ENCODE data around the gene CROCC2. TPM values are rescaled to one million over a fixed set of nuclear protein-coding genes. Genes with fewer than 3 reads are reported as not detected.
A peak's percentile ranks its signal among the peaks of the same experiment; 100 is the strongest.

The CROCC2 gene
- total RNA-seq, 1 donor from 2014 or later, result 0.49 TPM

DNA sequence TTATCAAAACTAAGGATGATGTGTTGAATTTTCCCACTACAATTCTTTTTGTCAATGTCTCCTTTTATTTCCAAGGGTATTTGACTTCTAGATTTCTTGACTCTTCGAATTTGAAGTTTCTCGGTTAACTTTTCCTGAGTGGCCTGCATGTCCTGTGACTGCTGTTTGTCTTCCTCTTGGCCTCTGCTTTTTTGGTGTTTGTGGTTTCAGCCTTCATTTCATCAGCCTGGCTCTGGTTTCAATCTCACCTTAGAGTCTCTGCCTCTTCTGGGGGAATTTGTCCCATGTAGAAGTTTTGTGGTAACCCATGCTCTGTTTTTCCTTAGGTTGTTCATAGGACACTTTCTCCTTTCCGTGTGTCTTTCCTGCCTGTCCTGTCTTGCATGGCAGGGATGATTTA lies 64.0 kb downstream of the CROCC2 start:
- no peaks in the 10 kb centered on the region for H3K27me3 ChIP-seq
- TF ChIP-seq POLR2AphosphoS5 (IDR thresholded peaks at IDR 0.05; ENCODE audit: insufficient read depth in 1 of 2, low read depth in 1 of 2) (no peak), POLR2A (IDR thresholded peaks at IDR 0.05) (no peak), CTCF (IDR thresholded peaks at IDR 0.05) (no peak)
- DNase-seq (ENCODE audit: extremely low spot score in 2 of 2), result no peak
- no peaks in the 10 kb centered on the region for H3K36me3 ChIP-seq
- no peak overlapping the region for H3K27ac ChIP-seq
- H3K4me1 ChIP-seq, result peaks cover 16% of the 10 kb centered on the region
- no peak overlapping the region for H3K4me3 ChIP-seq
- no peaks in the 10 kb centered on the region for H3K9me3 ChIP-seq
- intact Hi-C loops (cut with DNase I), result no loop called here

DNA sequence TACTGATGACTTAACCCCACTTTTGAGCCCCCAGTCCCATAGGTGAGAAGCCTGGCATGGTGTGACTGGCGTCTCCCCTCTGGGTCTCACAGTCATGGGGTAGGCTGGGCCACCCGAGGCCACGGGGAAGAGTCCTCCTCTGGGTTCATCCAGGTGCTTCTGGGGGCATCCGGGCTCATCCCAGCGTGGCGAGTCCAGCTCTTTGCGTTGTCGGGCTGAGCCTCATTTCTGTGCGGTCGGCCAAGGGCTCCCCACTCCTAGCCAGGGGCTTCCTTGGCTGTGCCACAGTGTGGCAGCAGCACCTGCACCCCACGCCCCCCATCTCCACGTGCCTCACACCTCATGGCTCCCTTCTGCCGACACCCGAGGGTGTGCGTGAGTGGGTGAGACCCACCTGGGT lies 64.7 kb downstream of the CROCC2 start:
- Histone ChIP-seq H3K4me1 (peaks cover 19% of the 10 kb centered on the region), H3K9me3 (no peaks in the 10 kb centered on the region), H3K4me3 (no peak overlapping the region), H3K36me3 (no peaks in the 10 kb centered on the region), H3K27me3 (no peaks in the 10 kb centered on the region), H3K27ac (no peak overlapping the region)
- DNase-seq (ENCODE audit: extremely low spot score in 2 of 2), result no peak
- intact Hi-C loops (cut with DNase I), result no loop called here
- no peak for TF ChIP-seq POLR2AphosphoS5 (IDR thresholded peaks at IDR 0.05; ENCODE audit: insufficient read depth in 1 of 2, low read depth in 1 of 2)
- no peak for TF ChIP-seq POLR2A (IDR thresholded peaks at IDR 0.05)
- no peak for TF ChIP-seq CTCF (IDR thresholded peaks at IDR 0.05)

DNA sequence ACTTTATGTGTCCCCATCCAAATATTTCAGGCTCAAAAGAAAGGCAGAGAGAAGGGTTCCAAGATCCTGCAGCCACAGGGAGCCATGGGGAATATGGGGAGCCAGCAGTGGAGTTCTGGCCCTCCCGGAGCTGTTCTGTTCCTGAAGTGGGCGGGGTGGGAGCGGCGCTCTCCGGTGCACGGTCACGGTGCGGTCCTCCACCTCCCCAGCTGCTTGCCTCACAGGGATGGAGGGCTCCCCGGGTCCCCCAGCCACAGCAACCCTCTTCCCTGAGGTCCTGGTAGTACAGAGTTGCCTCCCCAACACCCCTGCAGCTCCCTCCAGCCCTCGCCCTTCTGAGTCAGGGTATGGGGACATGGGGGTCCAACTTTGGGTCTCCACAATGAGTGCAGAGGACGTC lies 66.1 kb downstream of the CROCC2 start:
- peaks cover 19% of the 10 kb centered on the region for H3K4me1 ChIP-seq
- H3K27ac ChIP-seq, result peak overlapping the region; percentile 66
- no peaks in the 10 kb centered on the region for H3K9me3 ChIP-seq
- no peaks in the 10 kb centered on the region for H3K27me3 ChIP-seq
- H3K36me3 ChIP-seq, result no peaks in the 10 kb centered on the region
- TF ChIP-seq CTCF (IDR thresholded peaks at IDR 0.05) (no peak), POLR2A (IDR thresholded peaks at IDR 0.05) (no peak), POLR2AphosphoS5 (IDR thresholded peaks at IDR 0.05; ENCODE audit: insufficient read depth in 1 of 2, low read depth in 1 of 2) (no peak)
- no peak for DNase-seq (ENCODE audit: extremely low spot score in 2 of 2)
- intact Hi-C loops (cut with DNase I), result no loop called here
- H3K4me3 ChIP-seq, result no peak overlapping the region

- Histone ChIP-seq H3K4me3 (no peak overlapping the region), H3K36me3 (no peaks in the 10 kb centered on the region), H3K4me1 (peaks cover 19% of the 10 kb centered on the region), H3K27ac (peak overlapping the region; percentile 66), H3K9me3 (no peaks in the 10 kb centered on the region), H3K27me3 (no peaks in the 10 kb centered on the region)
- intact Hi-C loops (cut with DNase I), result no loop called here
- TF ChIP-seq POLR2AphosphoS5 (IDR thresholded peaks at IDR 0.05; ENCODE audit: insufficient read depth in 1 of 2, low read depth in 1 of 2) (peak in 1 of 2 donors; percentile 63), CTCF (IDR thresholded peaks at IDR 0.05) (no peak), POLR2A (IDR thresholded peaks at IDR 0.05) (no peak)
- no peak for DNase-seq (ENCODE audit: extremely low spot score in 2 of 2)
Observed at GRCh38 chr2:240972636-240973521, 66.7 kb downstream of the CROCC2 start.
